Stimulated activated CD4-positive, alpha-beta T cell treated with anti-CD3 and anti-CD28 coated beads, Interleukin-2, amount 100 ng/mL, for 4 hours (primary cell): ENCODE results near the gene SAMD1.
A peak's percentile ranks its signal among the peaks of the same experiment; 100 is the strongest.

Source experiments
- DNase-seq: peaks from one replicate; pipeline ENCODE4 v3.0.0-alpha.2; 2020; ENCODE audit warnings: low read depth

SAMD1 gene

DNA sequence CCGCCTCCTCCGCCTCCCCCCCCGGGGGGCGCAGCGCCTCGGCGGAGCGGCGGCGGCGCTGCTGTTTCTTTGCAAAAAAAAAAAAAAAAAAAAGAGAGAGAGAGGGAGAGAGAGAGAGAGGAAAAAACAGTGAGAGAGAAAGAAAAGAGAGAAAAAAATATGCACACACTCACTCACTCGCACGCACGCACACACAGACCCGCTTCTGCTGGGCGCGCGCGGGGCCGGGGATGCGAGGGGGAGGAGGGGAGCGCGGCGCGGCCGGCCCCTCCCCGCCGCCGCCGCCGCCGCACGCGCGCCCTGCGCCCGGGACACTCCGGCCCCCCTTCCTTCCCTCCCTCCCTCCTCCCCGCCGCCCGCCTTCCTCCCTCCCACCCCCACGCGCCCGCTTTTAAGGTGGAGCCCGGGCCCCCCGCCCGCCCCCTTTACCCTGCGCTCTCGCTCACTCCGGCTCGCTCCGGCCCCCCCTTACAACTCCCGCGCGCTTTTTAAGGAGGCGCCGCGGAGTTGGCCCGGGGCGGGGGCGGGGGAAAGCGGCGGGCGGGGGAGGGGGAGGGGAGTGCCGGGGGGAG, at the start of gene SAMD1:
SAMD1 (minus strand) TSS at position 243 of the 572 bp plus-strand sequence.
- peak; percentile 86 for DNase-seq

DNA sequence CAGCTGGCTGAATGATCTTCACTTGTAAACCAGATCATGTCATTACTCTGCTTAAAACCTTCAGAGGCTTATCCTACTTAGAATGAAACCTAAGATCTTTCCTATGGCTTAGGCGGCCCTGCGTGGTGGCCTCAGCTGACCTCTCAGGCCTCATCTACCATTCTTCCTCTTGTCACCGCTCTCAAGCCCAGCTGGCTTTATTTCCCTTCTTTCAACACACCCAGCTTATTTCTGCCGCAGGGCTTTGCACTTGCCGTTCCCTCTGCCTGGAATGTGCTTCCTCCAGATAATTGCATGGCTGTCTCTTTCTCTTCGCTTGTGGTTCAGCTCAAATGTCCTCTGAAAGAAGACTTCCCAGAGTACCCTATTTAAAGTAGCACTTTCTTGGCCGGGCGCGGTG, 49.4 kb upstream of the SAMD1 start:
- no peak for DNase-seq

DNA sequence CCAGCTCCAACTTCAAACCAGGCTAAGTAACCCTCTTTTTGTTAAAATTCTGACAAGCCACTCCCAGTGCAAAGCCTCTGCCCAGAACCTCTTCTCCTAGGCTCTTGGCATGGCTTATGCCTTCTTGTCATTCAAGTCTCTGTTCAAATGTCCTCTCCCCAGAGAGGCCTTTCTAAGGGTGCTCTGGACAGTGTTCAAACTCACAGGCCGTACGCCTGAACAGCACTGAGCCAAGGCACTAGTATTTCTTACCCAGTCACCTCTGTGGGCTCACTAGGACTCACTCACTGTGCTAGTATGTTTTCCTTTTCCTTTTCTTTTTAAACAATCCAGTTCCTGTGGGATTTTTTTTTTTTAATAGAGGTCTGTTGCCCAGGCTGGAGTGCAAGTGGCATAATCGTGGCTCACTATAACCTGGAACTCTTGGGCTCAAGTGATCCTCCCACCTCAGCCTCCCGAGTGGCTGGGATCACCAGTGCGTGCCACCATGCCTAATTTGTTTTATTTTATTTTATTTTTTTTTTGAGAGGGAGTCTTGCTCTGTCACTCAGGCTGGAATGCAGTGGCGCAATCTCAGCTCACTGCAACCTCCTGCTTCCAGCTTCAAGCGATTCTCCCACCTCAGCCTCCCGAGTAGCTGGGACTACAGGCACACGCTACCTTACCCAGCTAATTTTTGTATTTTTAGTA, 48.2 kb upstream of the SAMD1 start:
- DNase-seq: no peak

DNA sequence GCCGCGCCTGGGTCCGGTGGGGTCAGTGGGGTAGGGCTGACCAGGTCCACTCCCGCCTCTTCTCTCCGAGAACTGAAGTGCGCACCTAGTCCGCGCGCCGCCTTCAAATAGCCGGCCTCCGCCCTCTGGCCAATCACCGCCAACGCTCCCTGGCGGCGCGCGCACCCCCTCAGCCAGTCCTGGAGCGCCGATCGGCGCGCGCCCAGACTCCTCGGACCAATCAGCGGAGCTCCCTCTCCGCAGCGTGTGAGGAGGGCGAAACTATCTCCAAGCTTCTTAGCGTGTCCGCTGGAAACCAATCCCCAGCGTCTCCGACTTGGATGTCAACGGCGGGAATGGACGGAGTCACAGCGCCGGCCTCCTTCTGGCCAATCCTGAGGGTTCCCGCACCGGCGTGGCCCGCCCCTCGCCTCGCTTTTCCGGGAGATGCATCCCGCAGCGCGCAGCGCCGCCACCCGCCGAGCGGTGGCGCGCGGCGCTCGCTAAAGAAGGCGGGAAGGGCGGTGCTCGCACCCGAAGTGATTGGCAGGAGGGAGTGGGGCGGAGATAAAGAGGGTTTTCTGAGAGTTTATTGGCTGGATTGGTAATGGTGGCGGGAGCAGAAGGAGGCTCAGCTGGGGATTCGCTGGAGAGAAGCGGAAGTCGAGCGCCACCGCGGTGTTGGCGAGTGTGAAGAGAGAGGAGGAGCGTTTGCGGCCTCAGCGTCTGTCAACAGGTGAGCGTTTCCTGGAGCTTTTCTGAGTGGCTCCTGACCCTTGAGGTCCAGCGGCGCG, 46.1 kb upstream of the SAMD1 start, which contains the start of gene ASF1B:
ASF1B (minus strand) TSS at position 81 of the 773 bp plus-strand sequence. CDS start 133 bp downstream, outside the sequence.
- DNase-seq: peak; percentile 94

DNA sequence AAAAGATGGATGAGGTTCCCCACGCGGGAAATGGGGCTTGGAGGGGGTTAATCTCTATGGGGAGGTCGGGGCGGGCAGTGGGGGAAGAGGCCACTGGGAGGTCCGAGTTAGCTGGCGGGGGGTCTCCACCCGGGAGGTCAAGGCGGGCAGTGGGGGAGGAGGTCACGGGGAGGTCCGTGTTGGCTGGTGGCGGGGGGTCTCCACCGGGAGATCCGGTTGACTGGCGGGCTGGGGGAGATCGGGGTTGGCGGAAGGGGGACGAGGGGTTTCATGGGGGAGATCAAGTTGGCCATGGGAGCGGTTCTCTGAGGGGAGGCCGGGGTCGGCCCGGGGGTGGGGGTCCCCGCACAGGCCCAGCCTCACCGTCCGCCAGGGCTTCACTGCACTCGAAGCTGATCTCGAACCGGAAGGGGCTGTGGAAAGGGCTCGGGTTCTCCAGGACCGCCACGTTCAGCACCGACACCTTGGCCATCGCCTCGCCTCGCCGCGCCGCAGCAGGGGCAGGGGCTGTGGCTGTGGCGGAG, 45.5 kb upstream of the SAMD1 start:
- no peak for DNase-seq

DNA sequence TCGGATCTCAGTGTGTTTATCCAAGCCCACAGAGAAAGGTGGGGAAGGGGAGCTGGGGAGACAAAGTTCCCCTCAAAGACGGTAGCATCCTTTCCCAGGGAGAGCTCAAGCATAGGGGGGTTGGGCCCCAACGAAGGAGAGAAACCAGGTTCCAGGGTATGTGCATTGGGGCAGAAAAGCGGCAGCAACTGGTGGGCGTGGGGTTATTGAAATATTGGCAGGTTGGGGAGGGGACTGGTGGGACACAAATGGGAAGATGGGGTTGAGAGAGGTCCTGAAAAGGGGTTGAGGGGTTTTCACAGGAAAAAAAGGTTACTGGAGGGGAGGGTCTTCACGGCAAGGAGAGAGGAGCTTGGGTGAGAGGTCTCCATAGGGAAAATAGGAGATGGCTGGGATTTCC, 44.8 kb upstream of the SAMD1 start:
- no peak for DNase-seq

DNA sequence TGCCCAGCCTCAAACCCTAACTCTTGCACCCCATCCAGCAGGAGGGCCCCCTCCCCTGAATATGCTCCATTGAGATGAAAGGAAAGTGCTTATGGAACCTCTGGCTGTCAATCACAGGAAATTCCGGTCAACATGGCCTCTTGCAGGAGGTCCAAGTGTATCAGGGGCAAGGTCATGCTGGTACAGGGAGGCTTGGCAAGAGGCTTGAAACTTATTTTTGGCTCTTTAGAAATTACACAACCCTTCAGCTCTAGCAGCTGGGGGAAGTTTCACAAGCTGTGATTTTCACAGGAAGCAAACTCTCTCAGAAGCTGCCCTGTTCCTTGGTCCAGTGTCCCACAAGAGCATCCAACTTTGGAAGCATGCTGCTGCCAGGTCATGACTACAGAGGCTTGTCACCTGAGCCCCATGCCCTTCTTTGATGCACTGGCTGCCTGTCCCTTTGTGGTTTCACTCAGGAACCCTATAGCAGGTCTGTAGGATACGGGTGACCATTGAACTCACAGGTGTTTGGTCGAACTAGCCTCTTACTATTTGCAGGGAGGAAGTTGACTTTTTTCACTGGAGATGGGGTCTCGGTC, 37.5 kb upstream of the SAMD1 start:
- no peak for DNase-seq

DNA sequence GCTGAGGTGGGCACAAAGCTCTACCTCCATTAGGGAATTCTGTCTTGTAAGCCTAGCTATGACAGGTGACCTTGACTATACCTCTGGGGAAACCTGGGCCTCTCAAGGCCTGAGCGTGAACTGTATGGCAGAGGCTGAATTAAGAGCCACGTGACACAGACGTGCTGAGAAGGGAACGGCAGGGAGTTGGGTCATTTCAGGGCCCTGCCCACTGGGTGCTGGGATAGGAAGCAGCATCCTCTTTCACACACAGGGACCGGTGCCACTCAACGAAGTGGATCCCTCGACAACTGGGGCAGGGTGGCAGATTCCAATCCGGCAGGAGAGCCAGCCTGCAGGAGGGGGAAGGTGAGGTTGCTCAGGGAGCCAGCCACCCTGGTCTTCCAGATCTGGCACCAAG, 36.6 kb upstream of the SAMD1 start:
- DNase-seq: no peak

DNA sequence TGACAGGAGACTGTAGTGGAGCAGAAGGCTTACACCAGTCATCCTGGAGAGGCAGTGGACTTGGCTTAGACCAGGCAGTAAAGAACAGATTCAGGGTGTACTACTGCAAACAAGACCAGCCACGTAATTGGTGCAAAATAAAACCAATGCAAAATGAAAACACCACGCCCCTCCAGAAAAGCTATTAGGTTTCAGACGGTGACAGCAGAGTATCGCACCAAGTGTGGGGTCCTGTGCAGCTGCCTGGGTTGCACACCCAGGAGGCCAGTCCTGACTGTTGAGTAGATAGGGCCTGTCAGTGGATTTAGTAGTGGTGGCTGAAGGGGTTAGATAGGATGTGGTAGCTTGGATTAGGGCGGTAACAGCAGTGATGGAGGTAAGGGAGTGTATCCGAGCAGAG, 32.4 kb upstream of the SAMD1 start:
- DNase-seq: no peak

DNA sequence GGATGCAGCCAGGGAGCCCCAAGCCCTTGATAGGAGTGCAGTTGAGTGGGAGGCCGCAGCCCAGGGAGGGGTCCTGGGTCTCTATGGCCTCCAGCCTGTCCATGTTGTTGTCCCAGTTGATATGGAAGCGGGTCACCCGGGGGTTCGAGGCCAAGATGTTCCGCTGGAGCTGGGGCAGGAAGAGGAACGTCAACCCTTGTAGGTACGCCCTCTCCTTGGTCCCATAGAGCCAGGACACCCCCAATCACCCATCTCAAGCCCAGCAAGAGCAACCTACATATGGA, 29.9 kb upstream of the SAMD1 start:
- DNase-seq: no peak

DNA sequence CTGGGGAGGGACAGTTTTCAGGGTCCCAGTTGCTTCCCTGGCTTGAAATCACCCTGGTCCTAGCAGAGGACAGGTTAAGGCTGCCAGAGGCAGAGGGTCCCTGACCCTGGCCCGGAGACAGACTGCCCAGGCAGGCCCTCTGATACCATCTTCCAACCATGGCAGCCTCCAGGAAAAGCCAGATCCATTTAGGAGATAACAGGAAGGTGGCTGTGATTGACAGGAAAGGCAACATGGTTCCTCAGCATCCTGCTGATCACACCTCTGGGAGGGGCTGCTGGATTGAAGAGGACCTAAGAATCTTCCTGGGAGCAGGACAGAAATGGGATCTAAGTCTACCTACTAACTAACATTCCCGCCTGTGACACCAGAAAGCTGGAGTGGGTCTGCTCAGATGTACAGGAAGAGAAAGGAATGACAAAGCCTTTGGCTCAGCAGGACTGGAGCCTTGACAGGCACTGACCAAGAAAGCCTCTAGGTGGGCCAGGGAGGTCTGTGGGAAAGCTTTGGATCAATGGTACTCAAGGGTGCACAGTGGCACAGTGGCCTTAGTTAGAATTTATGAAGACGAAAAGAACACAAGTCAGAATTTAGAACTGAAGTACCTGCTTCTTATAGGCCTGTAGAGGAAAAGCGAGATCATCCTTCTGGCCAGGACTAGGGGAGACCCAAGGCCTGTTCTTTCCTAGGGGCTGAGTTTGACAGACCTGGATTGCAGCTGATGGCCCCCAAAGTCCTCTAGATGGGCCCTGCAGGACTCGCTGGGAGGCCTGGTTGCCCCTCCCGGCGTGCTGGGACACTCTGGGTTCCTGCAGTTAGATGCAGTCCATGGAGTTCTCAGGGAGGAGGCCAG, 29.3 kb upstream of the SAMD1 start:
- no peak for DNase-seq

DNA sequence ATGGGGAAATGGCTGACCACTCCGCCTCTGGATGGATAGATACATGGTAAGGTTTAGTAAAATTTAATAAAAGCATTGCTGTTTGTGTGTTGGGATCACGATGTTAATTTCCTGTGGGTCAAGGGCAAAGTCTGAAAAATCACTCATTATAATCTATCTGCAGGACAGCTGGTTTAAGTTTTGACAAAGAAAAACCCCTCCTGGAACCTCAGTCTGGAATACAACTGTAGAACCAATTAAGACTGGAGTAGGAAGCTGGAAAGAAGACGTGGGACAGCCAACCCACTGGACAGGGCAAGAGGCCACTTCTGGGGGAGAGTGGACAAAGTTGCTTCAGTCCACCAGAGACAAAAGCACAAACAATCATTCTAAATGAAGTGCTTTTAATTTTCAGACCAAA, 28.6 kb upstream of the SAMD1 start:
- no peak for DNase-seq

DNA sequence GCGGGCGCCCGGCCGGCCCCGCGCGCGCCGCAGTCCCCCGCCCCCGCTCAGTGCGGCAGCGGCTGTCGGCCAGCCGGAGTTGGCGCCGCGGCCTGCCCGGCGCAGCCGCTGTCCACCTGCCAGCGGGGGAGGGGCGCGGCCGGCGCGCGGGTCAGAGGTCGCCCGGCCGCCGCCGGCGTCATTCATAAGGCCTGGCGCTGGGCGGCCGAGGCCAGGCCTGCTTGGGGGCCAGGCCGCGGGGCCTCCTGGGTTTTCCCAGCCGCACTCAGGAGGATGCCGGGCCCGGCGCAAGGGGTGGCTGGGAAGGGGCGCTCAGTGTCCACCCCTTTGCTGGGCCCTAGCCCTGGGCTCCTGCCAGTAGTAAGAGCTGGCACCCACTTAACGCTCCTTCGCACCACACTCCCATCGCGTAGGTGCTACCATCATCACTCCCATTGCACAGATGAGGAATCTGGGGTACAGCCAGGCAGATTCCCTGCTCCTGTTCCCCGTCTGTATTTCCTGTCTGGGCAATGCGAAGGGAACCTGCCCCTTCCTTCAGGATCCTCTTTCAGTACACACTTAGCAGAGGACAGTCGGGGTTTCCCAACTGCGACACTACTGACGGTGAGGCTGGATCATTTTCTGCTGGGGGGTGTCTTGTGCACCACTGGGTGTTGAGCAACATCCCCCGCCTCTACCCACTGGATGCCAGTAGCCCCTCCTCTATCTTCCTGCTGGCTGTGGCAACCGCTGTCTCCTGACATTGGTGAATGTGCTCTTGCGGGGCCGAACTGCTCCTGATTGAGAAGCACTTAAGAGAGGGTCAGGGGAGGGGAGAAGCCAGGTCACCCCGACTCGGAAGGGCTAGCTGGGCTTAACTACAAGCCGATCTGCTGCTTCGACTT, 27.9 kb upstream of the SAMD1 start:
- no peak for DNase-seq

DNA sequence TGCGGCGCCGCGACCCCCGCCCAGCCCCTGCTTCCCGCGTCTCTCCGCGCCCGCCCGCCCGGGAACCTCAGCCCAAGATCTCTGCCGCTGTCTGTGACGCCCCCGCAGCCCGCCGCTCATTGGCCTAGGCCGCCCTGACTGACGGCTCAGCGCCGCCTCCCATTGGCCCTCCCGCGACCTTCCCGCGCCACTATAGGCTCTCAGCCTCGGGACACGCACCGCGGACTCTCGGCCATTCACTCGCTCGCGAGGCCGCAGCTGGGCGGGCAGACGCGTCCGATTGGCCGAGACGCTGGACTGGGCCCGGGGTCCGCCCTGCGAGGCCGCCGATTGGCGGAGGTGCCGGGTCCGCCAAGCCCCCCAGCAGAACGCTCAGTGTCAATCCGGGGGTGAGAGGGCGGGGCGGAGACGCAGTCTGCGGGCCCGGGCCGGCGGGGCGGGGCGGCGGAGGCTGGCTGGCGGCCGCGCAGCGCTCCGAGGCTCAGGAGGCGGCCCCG, 27.2 kb upstream of the SAMD1 start, which contains the start of gene PRKACA:
PRKACA (minus strand) TSS at position 95 of the 497 bp plus-strand sequence. CDS start 215 bp downstream, outside the sequence.
- DNase-seq: peak; percentile 99

DNA sequence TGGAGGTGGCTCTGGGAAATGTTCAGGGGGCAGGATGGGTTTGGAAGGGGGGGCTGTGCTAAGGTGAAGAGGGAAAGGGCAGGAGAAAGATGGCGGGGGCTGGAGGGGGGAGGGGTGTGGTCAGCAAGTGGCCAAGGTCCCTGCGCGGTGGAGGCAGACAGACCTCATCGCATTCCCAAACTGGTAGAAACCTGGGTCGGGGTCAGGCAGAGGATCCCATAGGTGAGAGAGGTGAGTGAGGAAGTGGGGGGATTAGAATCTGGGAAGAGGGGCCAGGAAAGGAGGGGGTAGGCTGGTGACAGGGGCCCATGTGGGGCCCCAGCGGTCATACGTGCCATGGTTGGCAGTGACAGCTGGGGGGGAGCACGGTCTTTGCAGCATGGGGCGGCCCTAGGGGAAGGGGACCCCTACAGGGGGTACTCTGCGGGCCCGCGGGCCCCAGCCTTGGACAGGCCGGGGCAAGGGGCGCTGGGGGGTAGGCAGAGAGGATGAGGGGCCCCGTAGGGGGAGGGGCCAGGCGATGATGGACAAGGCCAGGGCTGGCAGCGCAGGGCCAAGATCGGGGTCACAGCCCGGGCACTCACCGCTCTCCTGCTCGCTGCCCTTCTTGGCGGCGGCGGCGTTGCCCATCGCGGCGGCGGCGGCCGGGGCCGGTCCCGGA, 26.5 kb upstream of the SAMD1 start:
- no peak for DNase-seq

DNA sequence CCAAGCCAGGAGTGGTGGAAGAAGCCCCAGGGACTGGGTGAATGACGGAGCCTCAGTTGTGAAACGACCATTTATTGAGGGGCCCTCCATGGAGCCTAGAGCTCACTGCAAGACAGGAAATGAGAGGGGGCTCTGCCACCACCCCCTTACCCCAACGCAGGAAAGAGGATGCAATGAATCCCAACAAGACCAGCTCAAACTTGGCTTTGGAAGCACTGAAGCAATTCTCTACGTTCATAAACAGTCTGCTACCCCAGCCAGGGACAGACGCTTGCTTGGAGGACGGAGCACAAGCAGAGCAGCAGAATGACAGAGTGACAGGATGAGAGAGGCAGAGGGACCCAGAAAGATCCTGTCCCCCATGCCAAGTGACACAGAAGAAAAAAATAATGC, 26.0 kb upstream of the SAMD1 start:
- no peak for DNase-seq

DNA sequence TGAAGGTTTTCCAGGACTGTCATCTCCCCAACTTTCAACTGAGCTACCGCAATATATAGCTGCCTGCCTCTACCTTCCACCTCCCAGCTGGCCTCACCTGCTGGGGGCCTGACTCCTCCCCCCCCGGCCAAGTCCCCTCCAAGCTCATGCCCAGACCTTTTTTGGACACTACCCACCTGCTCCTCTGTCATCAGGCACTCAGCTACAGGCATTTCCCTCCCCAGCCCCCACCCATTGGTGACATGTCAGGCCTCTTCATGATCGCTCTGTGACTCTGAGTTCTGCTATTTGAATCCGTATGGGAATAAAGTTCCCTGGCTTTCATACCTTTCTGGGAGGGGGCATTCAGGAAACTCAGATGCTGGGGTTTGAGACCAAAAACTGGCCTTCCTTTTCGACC, 25.2 kb upstream of the SAMD1 start:
- no peak for DNase-seq

DNA sequence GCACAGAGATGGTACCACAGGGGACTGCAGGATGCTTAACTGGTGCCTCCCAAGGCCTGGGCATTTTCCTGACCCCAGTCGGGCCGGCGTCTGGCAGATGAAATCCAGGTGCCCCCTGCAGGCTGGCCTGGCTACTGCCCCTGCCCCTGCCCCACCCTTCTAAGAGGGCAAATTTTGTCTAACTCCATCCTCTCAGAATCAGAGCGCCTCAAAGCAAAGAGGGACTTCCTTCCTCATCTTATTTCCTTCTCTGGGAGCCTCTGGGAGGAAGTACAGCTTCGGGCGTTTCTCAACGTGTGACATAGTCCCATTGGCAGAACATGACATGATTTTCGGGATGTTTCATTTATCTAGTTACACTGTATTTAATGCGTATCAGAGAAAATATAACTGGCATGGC, 24.3 kb upstream of the SAMD1 start:
- DNase-seq: peak; percentile 37

DNA sequence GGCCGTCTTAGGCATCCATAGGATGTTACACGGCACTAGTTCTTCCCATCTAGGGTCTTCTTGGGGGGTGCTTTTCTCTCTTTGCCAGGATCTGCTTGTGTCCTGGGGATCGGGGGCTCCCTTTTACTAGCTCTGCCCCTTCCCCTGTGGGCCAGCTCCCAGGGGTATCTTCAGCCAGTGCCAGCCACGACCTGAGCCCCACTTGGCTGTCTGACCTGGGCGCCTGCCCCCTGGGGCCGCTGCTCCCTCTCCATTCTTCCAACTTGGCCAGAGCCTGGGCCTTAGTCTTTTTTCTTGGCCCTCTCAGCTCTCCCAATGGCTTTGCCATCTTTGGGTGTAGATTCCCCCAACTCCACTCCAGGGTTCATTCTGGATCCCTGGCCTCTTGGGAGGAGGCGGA, 23.9 kb upstream of the SAMD1 start:
- no peak for DNase-seq
